ENCODE results near the gene RFESD. TPM values are rescaled to one million over a fixed set of nuclear protein-coding genes. Genes with fewer than 3 reads are reported as not detected.

The RFESD gene
- total RNA-seq, 1 experiment from 2014 or later = 2.2 TPM

GRCh38 chr5:95664204-95664786, 17.7 kb downstream of the RFESD start:
- CTCF ChIA-PET = interaction anchor here (0.6 to 1.2 kb wide), 6 partner anchors 66 to 564 kb away, joined by 3 to 4 read pairs (median 3); partner anchors contain the start of gene RHOBTB3
- Histone ChIP-seq H3K36me3 (ENCODE audit: control insufficient read depth, insufficient read depth, low read length) (no peaks in the 10 kb centered on the region), H3K4me3 (ENCODE audit: low read depth in 2 of 2, low read length in 2 of 2) (no peak overlapping the region), H3K9me3 (ENCODE audit: control insufficient read depth, insufficient read depth, low read depth, low read length) (no peaks in the 10 kb centered on the region), H3K27me3 (ENCODE audit: control insufficient read depth, insufficient read depth, low read length) (no peaks in the 10 kb centered on the region), H3K4me1 (ENCODE audit: control insufficient read depth, insufficient read depth, low read length) (peaks cover 7% of the 10 kb centered on the region), H3K27ac (ENCODE audit: low read length) (peak overlapping the region; percentile 78)
- ATAC-seq (peak; percentile 60; the same call in 1 of the 2 replicates), DNase-seq (ENCODE audit: low read depth, low spot score) (no peak)
- no TSS peak for BruUV-seq (replicated peaks)
- POLR2A ChIA-PET = no interaction called here
- intact Hi-C loops (cut with micrococcal nuclease; ENCODE audit: unreplicated experiment) (loop anchor here (5.0 kb wide), 1 partner anchor 68 kb away; the partner anchor contains the start of gene RHOBTB3), in situ Hi-C loops (cut with HindIII; ENCODE audit: low pct_unique_long_range_greater_than_20kb, low sequenced_read_pairs) (no loop called here)
- TF ChIP-seq, protein P1, sequence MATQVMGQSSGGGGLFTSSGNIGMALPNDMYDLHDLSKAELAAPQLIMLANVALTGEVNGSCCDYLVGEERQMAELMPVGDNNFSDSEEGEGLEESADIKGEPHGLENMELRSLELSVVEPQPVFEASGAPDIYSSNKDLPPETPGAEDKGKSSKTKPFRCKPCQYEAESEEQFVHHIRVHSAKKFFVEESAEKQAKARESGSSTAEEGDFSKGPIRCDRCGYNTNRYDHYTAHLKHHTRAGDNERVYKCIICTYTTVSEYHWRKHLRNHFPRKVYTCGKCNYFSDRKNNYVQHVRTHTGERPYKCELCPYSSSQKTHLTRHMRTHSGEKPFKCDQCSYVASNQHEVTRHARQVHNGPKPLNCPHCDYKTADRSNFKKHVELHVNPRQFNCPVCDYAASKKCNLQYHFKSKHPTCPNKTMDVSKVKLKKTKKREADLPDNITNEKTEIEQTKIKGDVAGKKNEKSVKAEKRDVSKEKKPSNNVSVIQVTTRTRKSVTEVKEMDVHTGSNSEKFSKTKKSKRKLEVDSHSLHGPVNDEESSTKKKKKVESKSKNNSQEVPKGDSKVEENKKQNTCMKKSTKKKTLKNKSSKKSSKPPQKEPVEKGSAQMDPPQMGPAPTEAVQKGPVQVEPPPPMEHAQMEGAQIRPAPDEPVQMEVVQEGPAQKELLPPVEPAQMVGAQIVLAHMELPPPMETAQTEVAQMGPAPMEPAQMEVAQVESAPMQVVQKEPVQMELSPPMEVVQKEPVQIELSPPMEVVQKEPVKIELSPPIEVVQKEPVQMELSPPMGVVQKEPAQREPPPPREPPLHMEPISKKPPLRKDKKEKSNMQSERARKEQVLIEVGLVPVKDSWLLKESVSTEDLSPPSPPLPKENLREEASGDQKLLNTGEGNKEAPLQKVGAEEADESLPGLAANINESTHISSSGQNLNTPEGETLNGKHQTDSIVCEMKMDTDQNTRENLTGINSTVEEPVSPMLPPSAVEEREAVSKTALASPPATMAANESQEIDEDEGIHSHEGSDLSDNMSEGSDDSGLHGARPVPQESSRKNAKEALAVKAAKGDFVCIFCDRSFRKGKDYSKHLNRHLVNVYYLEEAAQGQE (IDR thresholded peaks at IDR 0.05; ENCODE audit: insufficient read depth in 1 of 2, low read depth in 2 of 2, low read length in 1 of 2) = no peak
- TF ChIP-seq, protein P2, sequence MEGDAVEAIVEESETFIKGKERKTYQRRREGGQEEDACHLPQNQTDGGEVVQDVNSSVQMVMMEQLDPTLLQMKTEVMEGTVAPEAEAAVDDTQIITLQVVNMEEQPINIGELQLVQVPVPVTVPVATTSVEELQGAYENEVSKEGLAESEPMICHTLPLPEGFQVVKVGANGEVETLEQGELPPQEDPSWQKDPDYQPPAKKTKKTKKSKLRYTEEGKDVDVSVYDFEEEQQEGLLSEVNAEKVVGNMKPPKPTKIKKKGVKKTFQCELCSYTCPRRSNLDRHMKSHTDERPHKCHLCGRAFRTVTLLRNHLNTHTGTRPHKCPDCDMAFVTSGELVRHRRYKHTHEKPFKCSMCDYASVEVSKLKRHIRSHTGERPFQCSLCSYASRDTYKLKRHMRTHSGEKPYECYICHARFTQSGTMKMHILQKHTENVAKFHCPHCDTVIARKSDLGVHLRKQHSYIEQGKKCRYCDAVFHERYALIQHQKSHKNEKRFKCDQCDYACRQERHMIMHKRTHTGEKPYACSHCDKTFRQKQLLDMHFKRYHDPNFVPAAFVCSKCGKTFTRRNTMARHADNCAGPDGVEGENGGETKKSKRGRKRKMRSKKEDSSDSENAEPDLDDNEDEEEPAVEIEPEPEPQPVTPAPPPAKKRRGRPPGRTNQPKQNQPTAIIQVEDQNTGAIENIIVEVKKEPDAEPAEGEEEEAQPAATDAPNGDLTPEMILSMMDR (IDR thresholded peaks at IDR 0.05) = peak; percentile 82

DNA sequence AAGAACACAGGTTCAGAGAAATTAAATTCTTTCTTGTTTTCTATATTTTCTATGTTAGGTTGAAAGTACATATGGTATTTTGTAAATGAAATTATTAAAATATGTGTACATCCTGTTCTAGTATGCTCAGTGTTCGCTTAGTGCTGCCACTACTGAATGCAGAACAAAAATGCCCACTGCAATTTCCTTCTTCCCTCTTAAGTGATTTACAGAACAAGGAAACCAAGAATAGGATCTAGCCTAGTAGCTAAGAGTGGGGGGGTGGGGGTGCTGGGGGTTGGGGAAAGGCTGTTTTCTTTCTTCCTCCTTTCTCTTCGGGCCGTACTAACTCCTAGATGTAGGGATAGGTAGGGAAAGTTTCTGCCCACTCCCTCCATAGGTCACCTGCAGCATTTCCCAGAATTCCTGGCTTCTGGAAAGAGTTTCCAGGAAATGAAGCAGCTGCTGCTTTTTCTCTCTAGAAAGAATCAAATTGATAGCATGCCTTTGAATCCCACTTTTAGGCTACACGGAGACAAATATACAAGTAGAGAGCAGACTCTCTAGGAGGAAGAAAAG, 20.6 kb downstream of the RFESD start:
- no peak for TF ChIP-seq POLR2AphosphoS5 (IDR thresholded peaks at IDR 0.05; ENCODE audit: low read depth, low read length)
- TF ChIP-seq, protein P2 (IDR thresholded peaks at IDR 0.05) = no peak
- TF ChIP-seq, protein P1 (IDR thresholded peaks at IDR 0.05; ENCODE audit: insufficient read depth in 1 of 2, low read depth in 2 of 2, low read length in 1 of 2) = no peak
- TF ChIP-seq TCF7L2 (IDR thresholded peaks at IDR 0.05; ENCODE audit: low read depth, low read length) = no peak
- no peak for TF ChIP-seq SIN3A (IDR thresholded peaks at IDR 0.05; ENCODE audit: borderline replicate concordance, insufficient read depth, low read depth, low read length)
- BruUV-seq (replicated peaks) = no TSS peak
- ChIA-PET CTCF (no interaction called here), POLR2A (no interaction called here)
- H3K36me3 ChIP-seq (ENCODE audit: control insufficient read depth, insufficient read depth, low read length) = no peaks in the 10 kb centered on the region
- ATAC-seq (no peak), DNase-seq (ENCODE audit: low read depth, low spot score) (no peak)
- peaks cover 7% of the 10 kb centered on the region for H3K4me1 ChIP-seq (ENCODE audit: control insufficient read depth, insufficient read depth, low read length)
- H3K9me3 ChIP-seq (ENCODE audit: control insufficient read depth, insufficient read depth, low read depth, low read length) = no peaks in the 10 kb centered on the region
- no peak overlapping the region for H3K27ac ChIP-seq (ENCODE audit: low read length)
- H3K27me3 ChIP-seq (ENCODE audit: control insufficient read depth, insufficient read depth, low read length) = no peaks in the 10 kb centered on the region
- intact Hi-C loops (cut with micrococcal nuclease; ENCODE audit: unreplicated experiment) = no loop called here
- in situ Hi-C loops (cut with HindIII; ENCODE audit: low pct_unique_long_range_greater_than_20kb, low sequenced_read_pairs) = no loop called here
- no peak overlapping the region for H3K4me3 ChIP-seq (ENCODE audit: low read depth in 2 of 2, low read length in 2 of 2)

Data from Panc1 (cell line).